NOMO-1 (cell line): ENCODE results near the gene CTNNA1.
"Not testable (repeated sequence)": the region's sequence is repeated elsewhere in the genome, so short reads cannot be mapped to it uniquely, and the experiment has no call there.

Experiments
- DNase-seq, 2 experiments: peaks; one replicate each; lab custom pipeline; 2025; ENCODE audit not compliant: unreplicated experiment in 2 of 2; lab: John Stamatoyannopoulos, UW

Gene CTNNA1

GRCh38 chr5:138883211-138883610 lies 130.0 kb downstream of the CTNNA1 start:
- DNase-seq, result no peak

- DNase-seq, result no peak
Observed at GRCh38 chr5:138884094-138884493, 130.9 kb downstream of the CTNNA1 start.

- DNase-seq, result no peak
Observed at GRCh38 chr5:138884554-138884953, 131.3 kb downstream of the CTNNA1 start.

- no peak for DNase-seq
Observed at GRCh38 chr5:138889994-138890393, 136.8 kb downstream of the CTNNA1 start.

- DNase-seq, result no peak
Observed at GRCh38 chr5:138890644-138891043, 137.4 kb downstream of the CTNNA1 start.

GRCh38 chr5:138895918-138896317 lies 142.7 kb downstream of the CTNNA1 start:
- no peak for DNase-seq

- no peak for DNase-seq
Observed at GRCh38 chr5:138898299-138898698, 145.1 kb downstream of the CTNNA1 start.

- no peak for DNase-seq
Observed at GRCh38 chr5:138898742-138899141, 145.5 kb downstream of the CTNNA1 start.

GRCh38 chr5:138900281-138900965 lies 147.2 kb downstream of the CTNNA1 start:
- no peak for DNase-seq

- no peak for DNase-seq
Observed at GRCh38 chr5:138901716-138902115, 148.5 kb downstream of the CTNNA1 start.

GRCh38 chr5:138903130-138903775 lies 150.0 kb downstream of the CTNNA1 start:
- no peak for DNase-seq

- DNase-seq, result no peak
Observed at GRCh38 chr5:138905541-138905940, 152.3 kb downstream of the CTNNA1 start.

- DNase-seq, result no peak
Observed at GRCh38 chr5:138909734-138910133, 156.5 kb downstream of the CTNNA1 start.

- no peak for DNase-seq
Observed at GRCh38 chr5:138910546-138911185, 157.4 kb downstream of the CTNNA1 start.

GRCh38 chr5:138911441-138911840 lies 158.2 kb downstream of the CTNNA1 start:
- no peak for DNase-seq

GRCh38 chr5:138912093-138912492 lies 158.9 kb downstream of the CTNNA1 start:
- no peak for DNase-seq

- no peak for DNase-seq
Observed at GRCh38 chr5:138913773-138914172, 160.5 kb downstream of the CTNNA1 start.

- no peak for DNase-seq
Observed at GRCh38 chr5:138914338-138914737, 161.1 kb downstream of the CTNNA1 start.

GRCh38 chr5:138918686-138919085 lies 165.5 kb downstream of the CTNNA1 start:
- no peak for DNase-seq

- DNase-seq, result no peak
Observed at GRCh38 chr5:138920181-138920580, 167.0 kb downstream of the CTNNA1 start.

- DNase-seq, result not testable (repeated sequence)
Observed at GRCh38 chr5:138921362-138921761, 168.1 kb downstream of the CTNNA1 start.

GRCh38 chr5:138922494-138922893 lies 169.3 kb downstream of the CTNNA1 start:
- no peak for DNase-seq
